ENCODE measurements around the gene MAPK8IP3. TPM values are rescaled to one million over a fixed set of nuclear protein-coding genes. Genes with fewer than 3 reads are reported as not detected.

Gene MAPK8IP3
- total and polyA plus RNA-seq, 5 experiments from 2014 or later = 0.87 to 342 (median 2.8) TPM

DNA sequence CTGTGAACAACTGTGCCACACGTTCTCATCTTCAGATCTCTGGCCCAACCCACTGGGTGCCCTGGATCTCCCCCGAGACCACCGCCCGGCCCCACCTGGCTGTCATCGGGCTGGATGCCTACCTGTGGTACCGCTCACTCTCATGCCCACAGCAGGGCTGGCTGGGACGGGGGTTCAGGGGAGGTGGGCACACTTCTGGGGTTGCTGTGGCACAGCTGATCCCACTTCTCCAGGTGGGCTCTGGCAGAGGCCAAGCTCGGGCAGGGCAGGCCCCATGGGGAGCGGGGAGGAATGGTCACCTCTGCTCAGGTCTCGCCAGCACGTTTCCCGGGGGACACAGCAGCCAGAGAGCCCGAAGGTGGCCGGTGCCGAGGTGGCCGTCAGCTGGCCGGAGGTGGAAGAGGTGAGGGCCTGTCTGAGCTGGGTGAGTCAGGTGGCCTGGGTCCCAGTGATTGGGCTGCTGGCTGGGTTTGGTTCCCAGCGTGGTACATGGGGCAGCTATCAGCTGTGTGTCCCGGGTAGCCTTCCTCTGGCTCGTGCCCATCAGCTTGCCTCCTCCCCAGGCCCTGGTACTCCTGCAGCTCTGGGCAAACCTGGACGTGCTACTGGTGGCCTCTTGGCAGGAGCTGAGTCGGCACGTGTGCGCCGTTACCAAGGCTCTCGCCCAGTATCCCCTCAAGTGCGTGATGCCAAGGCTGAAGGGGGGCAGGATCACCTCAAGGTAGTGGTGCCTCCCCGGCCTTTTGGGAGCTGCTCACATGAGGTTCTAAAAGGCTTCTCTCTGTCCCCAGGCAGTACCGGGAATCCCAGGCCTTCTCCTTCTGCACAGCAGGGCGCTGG, 69.2 kb downstream of the MAPK8IP3 start:
- DNase-seq (no peak), ATAC-seq (no peak)
- Mint-ChIP-seq H3K4me1 (peaks cover 6 to 25% (median 17%) of the 10 kb centered on the region in 4 donors), H3K27ac (no peak overlapping the region), H3K4me3 (peak overlapping the region in 8 of 10 donors; percentile 22 to 71 (median 46)), H3K9me3 (no peaks in the 10 kb centered on the region), H3K36me3 (peaks cover 0 to 3% (median 0%) of the 10 kb centered on the region in 3 donors), H3K27me3 (no peaks in the 10 kb centered on the region)
- POLR2A ChIA-PET = interaction anchor here (1.0 to 7.3 kb wide), 4 partner anchors 8 to 164 kb away, joined by 3 to 118 read pairs (median 4); partner anchors contain the start of genes FAHD1, HAGH, IFT140 and NUBP2

DNA sequence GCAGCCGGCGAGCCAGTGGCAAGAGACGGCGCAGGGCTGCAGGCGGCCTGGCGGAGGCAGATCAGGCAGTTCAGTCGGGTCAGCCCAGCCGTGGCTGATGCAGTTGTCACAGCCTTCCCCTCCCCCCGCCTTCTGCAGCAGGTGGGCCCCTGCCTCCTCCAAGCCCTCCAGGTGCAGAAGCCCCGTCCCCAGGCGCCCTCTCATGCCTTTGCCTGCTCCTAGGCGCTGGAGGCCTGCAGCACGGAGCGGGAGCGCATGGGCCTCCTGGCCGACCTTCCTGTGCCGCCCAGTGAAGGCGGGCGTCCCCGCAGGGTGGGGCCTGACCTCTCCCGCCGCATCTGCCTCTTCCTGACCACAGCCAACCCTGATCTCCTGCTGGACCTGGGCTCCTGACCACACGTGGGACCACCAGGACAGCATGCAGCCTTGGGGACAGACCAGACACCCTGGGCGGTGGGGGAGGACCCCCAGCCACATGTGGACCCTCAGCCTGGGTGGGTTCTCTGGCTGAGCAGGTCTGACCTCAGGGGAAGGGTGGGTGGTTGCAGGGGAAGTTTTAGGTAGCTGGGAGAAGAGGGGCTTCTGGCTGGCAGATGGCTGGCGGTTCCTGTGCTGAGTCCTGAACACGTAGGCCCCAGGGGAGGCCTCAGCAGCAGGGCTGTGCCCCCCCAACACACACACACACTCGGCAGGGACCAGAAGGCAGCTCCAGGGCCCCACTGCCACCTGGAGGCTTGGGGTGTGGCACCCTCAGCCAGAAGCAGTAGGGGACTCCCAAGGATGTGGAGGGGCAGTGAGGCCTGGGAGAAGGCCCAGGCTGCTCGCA, 70.1 kb downstream of the MAPK8IP3 start:
- peaks cover 0 to 5% (median 0%) of the 10 kb centered on the region in 3 donors for H3K36me3 Mint-ChIP-seq
- H3K27ac Mint-ChIP-seq = peak overlapping the region in 1 of 10 donors; percentile 28
- ATAC-seq (no peak), DNase-seq (no peak)
- POLR2A ChIA-PET = interaction anchor here (1.3 to 7.3 kb wide), 2 partner anchors 8 to 51 kb away, joined by 5 to 118 read pairs; partner anchors contain the start of genes FAHD1, HAGH, NUBP2 and SPSB3
- no peaks in the 10 kb centered on the region for H3K9me3 Mint-ChIP-seq
- peak overlapping the region in 1 of 10 donors; percentile 65 for H3K4me3 Mint-ChIP-seq
- peaks cover 6 to 27% (median 17%) of the 10 kb centered on the region in 4 donors for H3K4me1 Mint-ChIP-seq
- H3K27me3 Mint-ChIP-seq = no peaks in the 10 kb centered on the region

GRCh38 chr16:1776672-1776955, 70.6 kb downstream of the MAPK8IP3 start:
- no peaks in the 10 kb centered on the region for H3K9me3 Mint-ChIP-seq
- H3K27me3 Mint-ChIP-seq = no peaks in the 10 kb centered on the region
- peaks cover 0 to 5% (median 0%) of the 10 kb centered on the region in 3 donors for H3K36me3 Mint-ChIP-seq
- peak overlapping the region in 1 of 10 donors; percentile 26 for H3K4me3 Mint-ChIP-seq
- ATAC-seq (no peak), DNase-seq (no peak)
- POLR2A ChIA-PET = interaction anchor here (1.4 kb wide), 1 partner anchor 70 kb away, joined by 5 read pairs; the partner anchor contains the start of gene MAPK8IP3
- H3K4me1 Mint-ChIP-seq = peaks cover 7 to 33% (median 22%) of the 10 kb centered on the region in 4 donors
- H3K27ac Mint-ChIP-seq = peak overlapping the region in 2 of 10 donors; percentile 28 to 61

GRCh38 chr16:1776991-1777374, 71.0 kb downstream of the MAPK8IP3 start:
- Mint-ChIP-seq H3K4me3 (peak overlapping the region in 1 of 10 donors; percentile 26), H3K4me1 (peaks cover 6 to 32% (median 22%) of the 10 kb centered on the region in 4 donors), H3K9me3 (no peaks in the 10 kb centered on the region), H3K36me3 (peaks cover 0 to 7% (median 0%) of the 10 kb centered on the region in 3 donors), H3K27me3 (no peaks in the 10 kb centered on the region), H3K27ac (peak overlapping the region in 2 of 10 donors; percentile 28 to 61)
- no peak for ATAC-seq
- POLR2A ChIA-PET = interaction anchor here (0.6 to 1.4 kb wide), 2 partner anchors 71 to 748 kb away, joined by 3 to 5 read pairs; partner anchors contain the start of gene MAPK8IP3
- no peak for DNase-seq

DNA sequence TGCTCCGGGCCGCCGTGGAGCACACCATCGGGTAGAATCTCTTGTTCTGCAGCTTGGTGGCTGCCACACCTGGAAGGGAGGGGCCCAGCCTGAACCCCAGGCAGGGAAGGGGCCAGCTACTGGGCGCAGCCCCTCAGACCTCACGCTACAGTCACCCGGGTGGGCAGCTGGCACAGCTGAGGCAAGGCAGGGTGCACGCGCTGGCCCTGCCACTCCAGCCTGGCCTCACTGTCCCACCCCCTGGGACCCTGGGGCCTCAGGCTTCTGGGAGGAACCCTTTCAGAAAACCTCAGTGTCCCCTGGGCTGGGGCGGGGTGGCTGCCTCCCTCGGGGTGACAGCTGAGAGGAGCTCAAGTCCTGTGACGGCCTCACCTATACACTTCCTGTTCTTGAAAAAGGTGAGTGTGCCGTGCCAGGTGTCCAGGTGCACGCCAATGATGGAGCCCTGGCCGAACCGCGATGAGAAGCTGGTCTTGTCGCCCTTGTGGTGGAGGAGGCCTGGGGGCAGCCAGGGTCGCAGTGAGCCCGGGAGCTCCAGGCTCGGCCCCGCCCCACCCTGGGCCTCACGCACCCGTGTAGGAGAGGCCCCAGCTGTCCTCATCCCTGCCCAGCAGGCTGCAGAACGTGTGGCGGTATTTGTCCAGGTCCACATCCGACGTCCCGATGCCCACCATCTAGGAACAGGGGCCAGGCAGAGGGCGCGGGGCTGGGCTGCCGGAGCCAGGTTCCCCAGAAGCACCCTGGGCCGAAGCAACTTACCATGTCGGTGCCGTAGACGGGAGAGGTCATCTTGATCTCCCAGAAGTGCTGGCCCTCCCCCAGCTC, 71.6 kb downstream of the MAPK8IP3 start:
- H3K36me3 Mint-ChIP-seq = peaks cover 0 to 4% (median 0%) of the 10 kb centered on the region in 3 donors
- no peak overlapping the region for H3K4me3 Mint-ChIP-seq
- no peaks in the 10 kb centered on the region for H3K9me3 Mint-ChIP-seq
- ATAC-seq = no peak
- DNase-seq = no peak
- POLR2A ChIA-PET = interaction anchor here (0.6 to 1.4 kb wide), 2 partner anchors 71 to 748 kb away, joined by 3 to 5 read pairs; partner anchors contain the start of gene MAPK8IP3
- no peaks in the 10 kb centered on the region for H3K27me3 Mint-ChIP-seq
- peaks cover 3 to 30% (median 19%) of the 10 kb centered on the region in 4 donors for H3K4me1 Mint-ChIP-seq
- peak overlapping the region in 3 of 10 donors; percentile 34 to 55 (median 43) for H3K27ac Mint-ChIP-seq

GRCh38 chr16:1778200-1779179, 72.5 kb downstream of the MAPK8IP3 start:
- peaks cover 0 to 6% (median 0%) of the 10 kb centered on the region in 3 donors for H3K36me3 Mint-ChIP-seq
- no peaks in the 10 kb centered on the region for H3K9me3 Mint-ChIP-seq
- no peak for DNase-seq
- H3K4me3 Mint-ChIP-seq = no peak overlapping the region
- no peaks in the 10 kb centered on the region for H3K27me3 Mint-ChIP-seq
- peaks cover 6 to 34% (median 22%) of the 10 kb centered on the region in 4 donors for H3K4me1 Mint-ChIP-seq
- POLR2A ChIA-PET = interaction anchor here (0.6 to 1.4 kb wide), 4 partner anchors 14 to 306 kb away, joined by 3 to 5 read pairs (median 4); partner anchors contain the start of genes IGFALS and MAPK8IP3
- H3K27ac Mint-ChIP-seq = peak overlapping the region in 4 of 10 donors; percentile 34 to 71 (median 49)
- ATAC-seq = no peak

DNA sequence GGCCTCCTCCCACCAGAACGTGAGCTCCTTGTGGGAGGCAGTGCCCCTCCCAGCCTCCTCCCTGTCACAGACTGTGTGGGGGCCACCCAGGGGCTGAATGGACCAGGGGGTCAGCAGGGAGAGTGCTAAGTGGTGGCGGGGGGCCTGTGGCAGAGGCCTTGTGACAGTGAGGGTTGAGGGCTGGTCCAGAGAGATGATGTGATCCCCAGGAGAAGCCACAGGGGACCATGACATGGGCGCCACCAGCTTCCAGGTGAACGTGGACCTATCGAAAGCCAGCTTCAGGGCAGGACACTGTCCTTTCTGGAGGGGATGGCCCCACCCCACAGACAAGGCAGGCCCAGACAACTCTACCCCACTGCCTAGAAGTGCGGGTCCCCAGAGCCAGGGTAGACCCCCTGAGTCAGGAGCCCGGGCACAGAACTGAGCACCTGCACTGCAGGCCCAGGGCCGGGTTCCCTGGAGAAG, 73.3 kb downstream of the MAPK8IP3 start:
- ATAC-seq (no peak), DNase-seq (no peak)
- H3K36me3 Mint-ChIP-seq = peaks cover 0 to 6% (median 0%) of the 10 kb centered on the region in 3 donors
- POLR2A ChIA-PET = interaction anchor here (0.6 to 1.6 kb wide), 5 partner anchors 9 to 358 kb away, joined by 3 to 8 read pairs (median 4); partner anchors contain the start of genes IGFALS and UQCC4
- peak overlapping the region in 2 of 10 donors; percentile 18 to 34 for H3K4me3 Mint-ChIP-seq
- peaks cover 6 to 36% (median 20%) of the 10 kb centered on the region in 4 donors for H3K4me1 Mint-ChIP-seq
- H3K9me3 Mint-ChIP-seq = no peaks in the 10 kb centered on the region
- H3K27me3 Mint-ChIP-seq = no peaks in the 10 kb centered on the region
- peak overlapping the region in 3 of 10 donors; percentile 43 to 71 (median 49) for H3K27ac Mint-ChIP-seq

GRCh38 chr16:1779741-1780676, 74.0 kb downstream of the MAPK8IP3 start:
- POLR2A ChIA-PET = interaction anchor here (1.0 to 1.6 kb wide), 3 partner anchors 9 to 359 kb away, joined by 3 to 8 read pairs (median 4); partner anchors contain the start of genes TBL3 and UQCC4
- Mint-ChIP-seq H3K9me3 (no peaks in the 10 kb centered on the region), H3K27ac (peak overlapping the region in 3 of 10 donors; percentile 22 to 68 (median 22)), H3K36me3 (peaks cover 0 to 7% (median 0%) of the 10 kb centered on the region in 3 donors), H3K4me3 (peak overlapping the region in 5 of 10 donors; percentile 22 to 92 (median 39)), H3K4me1 (peaks cover 6 to 35% (median 22%) of the 10 kb centered on the region in 4 donors), H3K27me3 (no peaks in the 10 kb centered on the region)
- DNase-seq (no peak), ATAC-seq (no peak)

DNA sequence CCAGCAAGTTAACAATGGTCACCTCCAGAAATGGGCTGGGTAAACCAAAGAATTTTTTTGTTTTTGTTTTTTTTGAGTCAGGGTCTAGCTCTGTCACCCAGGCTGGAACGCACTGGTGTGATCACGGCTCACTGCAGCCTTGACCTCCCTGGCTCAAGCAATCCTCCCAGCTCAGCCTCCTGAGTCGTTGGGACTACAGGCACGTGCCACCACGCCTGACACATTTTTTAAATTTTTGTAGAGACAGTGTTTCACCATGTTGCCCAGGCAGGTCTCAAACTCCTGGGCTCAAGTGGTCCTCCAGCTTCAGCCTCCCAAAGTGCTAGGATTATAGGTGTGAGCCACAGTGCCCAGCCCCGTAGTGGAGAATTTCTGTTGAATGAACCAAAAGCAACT, 74.7 kb downstream of the MAPK8IP3 start:
- ATAC-seq = no peak
- POLR2A ChIA-PET = interaction anchor here (0.6 to 5.6 kb wide), 4 partner anchors 9 to 241 kb away, joined by 3 to 118 read pairs (median 6); partner anchors contain the start of genes EME2, MRPS34, NME3 and TBL3
- Mint-ChIP-seq H3K27ac (peak overlapping the region in 9 of 10 donors; percentile 15 to 85 (median 46)), H3K27me3 (no peaks in the 10 kb centered on the region), H3K4me3 (peak overlapping the region in 8 of 10 donors; percentile 27 to 92 (median 61)), H3K4me1 (peaks cover 8 to 39% (median 26%) of the 10 kb centered on the region in 4 donors), H3K9me3 (no peaks in the 10 kb centered on the region), H3K36me3 (peaks cover 0 to 12% (median 0%) of the 10 kb centered on the region in 3 donors)
- DNase-seq = no peak

All from naive thymus-derived CD8-positive, alpha-beta T cell (primary cell).